ENCODE measurements around the gene LPA. TPM values are rescaled to one million over a fixed set of nuclear protein-coding genes. Genes with fewer than 3 reads are reported as not detected.
"Not testable (repeated sequence)": the region's sequence is repeated elsewhere in the genome, so short reads cannot be mapped to it uniquely, and the experiment has no call there.

Gene LPA, protein sequence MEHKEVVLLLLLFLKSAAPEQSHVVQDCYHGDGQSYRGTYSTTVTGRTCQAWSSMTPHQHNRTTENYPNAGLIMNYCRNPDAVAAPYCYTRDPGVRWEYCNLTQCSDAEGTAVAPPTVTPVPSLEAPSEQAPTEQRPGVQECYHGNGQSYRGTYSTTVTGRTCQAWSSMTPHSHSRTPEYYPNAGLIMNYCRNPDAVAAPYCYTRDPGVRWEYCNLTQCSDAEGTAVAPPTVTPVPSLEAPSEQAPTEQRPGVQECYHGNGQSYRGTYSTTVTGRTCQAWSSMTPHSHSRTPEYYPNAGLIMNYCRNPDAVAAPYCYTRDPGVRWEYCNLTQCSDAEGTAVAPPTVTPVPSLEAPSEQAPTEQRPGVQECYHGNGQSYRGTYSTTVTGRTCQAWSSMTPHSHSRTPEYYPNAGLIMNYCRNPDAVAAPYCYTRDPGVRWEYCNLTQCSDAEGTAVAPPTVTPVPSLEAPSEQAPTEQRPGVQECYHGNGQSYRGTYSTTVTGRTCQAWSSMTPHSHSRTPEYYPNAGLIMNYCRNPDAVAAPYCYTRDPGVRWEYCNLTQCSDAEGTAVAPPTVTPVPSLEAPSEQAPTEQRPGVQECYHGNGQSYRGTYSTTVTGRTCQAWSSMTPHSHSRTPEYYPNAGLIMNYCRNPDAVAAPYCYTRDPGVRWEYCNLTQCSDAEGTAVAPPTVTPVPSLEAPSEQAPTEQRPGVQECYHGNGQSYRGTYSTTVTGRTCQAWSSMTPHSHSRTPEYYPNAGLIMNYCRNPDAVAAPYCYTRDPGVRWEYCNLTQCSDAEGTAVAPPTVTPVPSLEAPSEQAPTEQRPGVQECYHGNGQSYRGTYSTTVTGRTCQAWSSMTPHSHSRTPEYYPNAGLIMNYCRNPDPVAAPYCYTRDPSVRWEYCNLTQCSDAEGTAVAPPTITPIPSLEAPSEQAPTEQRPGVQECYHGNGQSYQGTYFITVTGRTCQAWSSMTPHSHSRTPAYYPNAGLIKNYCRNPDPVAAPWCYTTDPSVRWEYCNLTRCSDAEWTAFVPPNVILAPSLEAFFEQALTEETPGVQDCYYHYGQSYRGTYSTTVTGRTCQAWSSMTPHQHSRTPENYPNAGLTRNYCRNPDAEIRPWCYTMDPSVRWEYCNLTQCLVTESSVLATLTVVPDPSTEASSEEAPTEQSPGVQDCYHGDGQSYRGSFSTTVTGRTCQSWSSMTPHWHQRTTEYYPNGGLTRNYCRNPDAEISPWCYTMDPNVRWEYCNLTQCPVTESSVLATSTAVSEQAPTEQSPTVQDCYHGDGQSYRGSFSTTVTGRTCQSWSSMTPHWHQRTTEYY (N-terminal part only)
- not detected for total RNA-seq

DNA sequence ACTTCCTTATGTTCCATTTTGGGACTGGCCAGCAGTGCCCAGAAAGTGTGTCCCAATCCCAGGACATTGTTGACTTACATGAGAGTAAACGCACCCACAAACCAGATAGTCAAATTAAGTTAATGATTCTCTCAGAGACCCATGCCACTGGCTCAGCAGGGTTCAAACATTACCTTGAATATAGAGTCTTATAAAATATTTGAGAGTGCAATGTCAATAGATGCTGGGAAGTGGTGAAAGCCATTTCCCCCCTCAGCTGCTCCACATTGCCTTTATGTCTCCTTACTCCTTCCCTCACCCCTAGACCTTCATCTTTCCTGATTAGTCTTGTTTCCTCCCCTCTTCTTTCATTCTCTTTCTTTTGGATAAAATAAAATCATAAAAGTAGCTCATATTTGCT, at the start of gene LPA:
LPA (minus strand) TSS at position 78 of the 400 bp plus-strand sequence; CDS start at position 17, 61 bp downstream.
- H3K9me3 ChIP-seq; H3K27ac ChIP-seq; H3K36me3 ChIP-seq; DNase-seq (ENCODE audit: low spot score); H3K27me3 ChIP-seq; H3K4me1 ChIP-seq; H3K4me3 ChIP-seq: not testable (repeated sequence)

DNA sequence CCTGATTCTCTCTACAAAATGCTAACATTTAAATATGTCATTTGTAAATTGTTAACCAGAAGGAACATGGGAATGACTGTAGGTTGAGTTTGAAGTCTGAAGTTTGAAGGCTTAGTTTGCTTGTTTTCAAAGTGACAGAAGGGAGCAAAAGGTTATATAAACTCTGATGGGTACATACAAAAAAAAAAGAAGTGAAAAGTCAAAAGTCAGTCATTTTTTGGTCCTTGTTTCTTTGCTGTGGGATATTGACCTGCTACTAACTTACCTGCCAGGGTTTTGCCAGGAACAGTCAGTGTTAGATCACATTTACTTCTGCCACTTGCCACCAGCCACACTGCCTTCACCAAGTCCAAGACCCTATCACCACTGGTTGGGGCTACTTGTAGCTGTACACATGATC, 44.9 kb upstream of the LPA start:
- H3K36me3 ChIP-seq; H3K27ac ChIP-seq; H3K4me1 ChIP-seq; DNase-seq (ENCODE audit: low spot score); H3K9me3 ChIP-seq; H3K4me3 ChIP-seq; H3K27me3 ChIP-seq: not testable (repeated sequence)

DNA sequence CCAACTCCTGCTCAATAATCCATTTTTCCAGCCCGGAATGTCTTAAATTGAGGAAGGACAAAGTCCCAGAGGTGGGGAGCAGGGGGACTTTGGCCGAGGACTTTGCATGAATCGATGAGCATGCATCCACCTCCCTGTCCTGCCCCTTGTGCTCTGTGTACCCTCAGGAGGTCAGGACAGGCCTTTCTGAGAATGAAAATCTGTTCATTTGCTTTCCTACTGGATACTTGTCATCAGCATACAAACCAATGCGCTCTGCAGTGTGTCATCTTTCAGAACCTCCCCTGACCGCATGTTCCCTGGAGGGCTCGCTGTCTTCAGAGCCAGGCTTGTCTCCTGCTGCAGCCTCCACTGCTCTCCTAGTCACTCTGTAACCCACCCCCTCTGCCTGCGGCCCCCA, 40.6 kb upstream of the LPA start:
- not testable (repeated sequence) for H3K4me3 ChIP-seq; H3K4me1 ChIP-seq; H3K36me3 ChIP-seq; DNase-seq (ENCODE audit: low spot score); H3K9me3 ChIP-seq; H3K27me3 ChIP-seq; H3K27ac ChIP-seq

DNA sequence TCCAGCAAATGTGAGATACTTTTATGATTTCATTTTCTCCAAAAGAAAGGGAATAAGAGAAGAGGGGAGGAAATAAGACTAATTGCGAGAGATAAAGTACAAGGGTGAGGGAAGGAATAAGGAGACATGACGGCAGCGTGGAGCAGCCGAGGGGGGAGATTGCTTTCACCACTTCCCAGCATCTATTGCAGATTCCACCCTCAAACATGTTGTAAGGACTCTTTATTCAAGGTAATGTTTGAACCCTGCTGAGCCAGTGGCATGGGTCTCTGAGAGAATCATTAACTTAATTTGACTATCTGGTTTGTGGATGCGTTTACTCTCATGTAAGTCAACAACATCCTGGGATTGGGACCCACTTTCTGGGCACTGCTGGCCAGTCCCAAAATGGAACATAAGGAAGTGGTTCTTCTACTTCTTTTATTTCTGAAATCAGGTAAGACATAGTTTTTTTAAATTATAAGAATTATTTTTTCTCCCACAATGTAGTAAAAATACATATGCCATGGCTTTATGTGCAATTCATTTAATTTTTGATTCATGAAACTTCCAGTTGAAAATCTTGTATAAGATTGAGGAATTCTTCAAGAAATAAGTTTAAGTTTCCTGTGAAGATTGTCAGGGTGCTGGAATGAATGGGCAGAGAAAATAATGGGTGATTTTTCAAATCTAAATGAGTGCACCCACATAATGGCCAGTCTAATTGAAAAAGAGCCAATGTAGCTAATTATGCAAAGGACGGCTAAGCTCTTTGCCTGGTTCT, 38.0 kb upstream of the LPA start, which contains the start of gene PLG:
PLG (plus strand) TSS at position 327 of the 763 bp plus-strand sequence; CDS start at position 388, 61 bp downstream.
- not testable (repeated sequence) for H3K27me3 ChIP-seq; DNase-seq (ENCODE audit: low spot score); H3K27ac ChIP-seq; H3K4me1 ChIP-seq; H3K9me3 ChIP-seq; H3K4me3 ChIP-seq; H3K36me3 ChIP-seq

DNA sequence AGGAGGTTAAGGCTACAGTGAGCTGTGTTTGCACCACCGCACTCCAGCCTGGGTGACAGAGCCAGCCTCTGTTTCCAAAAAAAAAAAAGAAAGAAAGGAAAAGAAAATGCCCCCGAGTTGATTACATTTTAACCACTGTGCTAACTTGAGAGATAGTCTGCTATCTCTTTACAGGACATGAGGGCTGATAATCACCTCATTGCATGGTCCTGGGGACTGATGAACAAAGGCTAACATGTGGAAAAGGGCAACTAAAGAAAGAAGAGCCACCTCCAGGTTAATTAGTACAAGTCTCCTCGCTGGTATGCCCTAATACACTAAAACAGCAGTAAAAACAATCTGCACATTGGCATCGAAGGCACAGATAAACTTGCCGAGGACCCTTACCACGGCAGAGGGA, 33.8 kb upstream of the LPA start:
- DNase-seq (ENCODE audit: low spot score) = no peak
- TF ChIP-seq, protein P1, sequence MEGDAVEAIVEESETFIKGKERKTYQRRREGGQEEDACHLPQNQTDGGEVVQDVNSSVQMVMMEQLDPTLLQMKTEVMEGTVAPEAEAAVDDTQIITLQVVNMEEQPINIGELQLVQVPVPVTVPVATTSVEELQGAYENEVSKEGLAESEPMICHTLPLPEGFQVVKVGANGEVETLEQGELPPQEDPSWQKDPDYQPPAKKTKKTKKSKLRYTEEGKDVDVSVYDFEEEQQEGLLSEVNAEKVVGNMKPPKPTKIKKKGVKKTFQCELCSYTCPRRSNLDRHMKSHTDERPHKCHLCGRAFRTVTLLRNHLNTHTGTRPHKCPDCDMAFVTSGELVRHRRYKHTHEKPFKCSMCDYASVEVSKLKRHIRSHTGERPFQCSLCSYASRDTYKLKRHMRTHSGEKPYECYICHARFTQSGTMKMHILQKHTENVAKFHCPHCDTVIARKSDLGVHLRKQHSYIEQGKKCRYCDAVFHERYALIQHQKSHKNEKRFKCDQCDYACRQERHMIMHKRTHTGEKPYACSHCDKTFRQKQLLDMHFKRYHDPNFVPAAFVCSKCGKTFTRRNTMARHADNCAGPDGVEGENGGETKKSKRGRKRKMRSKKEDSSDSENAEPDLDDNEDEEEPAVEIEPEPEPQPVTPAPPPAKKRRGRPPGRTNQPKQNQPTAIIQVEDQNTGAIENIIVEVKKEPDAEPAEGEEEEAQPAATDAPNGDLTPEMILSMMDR (IDR thresholded peaks at IDR 0.05) = no peak
- Histone ChIP-seq H3K4me1 (no peaks in the 10 kb centered on the region), H3K36me3 (no peaks in the 10 kb centered on the region), H3K9me3 (no peaks in the 10 kb centered on the region), H3K27me3 (no peaks in the 10 kb centered on the region), H3K27ac (no peak overlapping the region), H3K4me3 (no peak overlapping the region)

DNA sequence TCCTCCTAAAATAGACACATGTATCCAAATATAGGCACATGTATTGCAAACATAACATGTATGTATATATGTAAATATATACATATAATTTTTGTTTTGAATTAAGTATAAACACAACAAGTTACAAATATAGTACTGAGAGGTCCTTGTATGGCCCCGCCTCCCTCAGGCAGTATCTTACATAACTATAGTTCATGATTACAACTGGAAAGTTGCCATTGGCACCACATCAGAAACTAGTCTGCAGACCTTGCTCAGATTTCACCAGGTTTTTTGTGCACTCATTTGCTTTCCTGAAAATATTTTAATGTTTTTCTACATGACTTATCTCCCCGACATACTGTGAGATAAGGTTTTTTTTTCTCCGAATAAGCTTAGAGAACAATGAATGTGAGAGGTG, 32.8 kb upstream of the LPA start:
- DNase-seq (ENCODE audit: low spot score); H3K4me1 ChIP-seq; H3K27me3 ChIP-seq; H3K4me3 ChIP-seq; H3K27ac ChIP-seq; H3K36me3 ChIP-seq; H3K9me3 ChIP-seq: not testable (repeated sequence)

DNA sequence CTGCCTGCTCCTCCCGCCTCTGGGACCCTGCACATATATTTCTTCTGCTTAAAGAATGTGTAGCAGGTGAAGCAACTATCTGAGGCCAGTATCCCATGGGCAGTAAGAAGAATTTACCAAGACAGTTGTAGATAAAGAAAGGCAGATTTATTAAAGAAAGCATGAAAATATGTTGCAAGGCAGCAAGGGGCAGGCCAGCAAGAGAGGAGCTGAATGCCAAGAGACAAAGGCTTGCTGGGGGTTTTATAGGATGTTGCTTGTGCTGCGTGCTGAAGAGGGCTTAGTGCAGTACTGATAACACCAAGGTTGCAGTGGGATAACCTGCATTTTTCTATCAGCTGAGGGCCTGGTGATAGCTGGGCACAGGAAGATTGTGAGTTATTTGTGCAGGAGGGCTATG, 31.5 kb upstream of the LPA start:
- not testable (repeated sequence) for H3K9me3 ChIP-seq; H3K27me3 ChIP-seq; H3K36me3 ChIP-seq; H3K4me1 ChIP-seq; H3K4me3 ChIP-seq; DNase-seq (ENCODE audit: low spot score); H3K27ac ChIP-seq

DNA sequence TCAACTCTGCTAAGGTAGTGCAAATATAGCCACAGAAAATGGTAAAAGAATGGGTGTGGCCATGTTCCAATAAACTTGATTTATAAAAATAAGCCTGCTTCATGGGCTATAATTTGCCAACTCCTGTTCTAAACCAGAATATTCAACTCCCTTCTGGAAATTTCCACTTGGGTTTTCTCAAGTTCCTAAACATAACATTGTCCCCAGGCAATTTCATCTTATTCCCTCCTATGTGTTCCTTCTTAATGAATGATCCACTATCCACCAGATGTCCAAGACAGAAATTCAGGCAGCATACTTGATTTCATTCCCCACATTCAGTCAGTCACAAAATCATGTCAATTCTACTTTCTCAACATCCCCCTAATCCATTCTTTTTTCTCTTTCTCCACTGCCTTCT, 30.9 kb upstream of the LPA start:
- not testable (repeated sequence) for H3K9me3 ChIP-seq; H3K4me1 ChIP-seq; H3K27me3 ChIP-seq; H3K27ac ChIP-seq; H3K4me3 ChIP-seq; DNase-seq (ENCODE audit: low spot score); H3K36me3 ChIP-seq

All from right atrium auricular region (tissue), 2 donors.